ENCODE measurements around the gene NT5DC1.

The NT5DC1 gene

GRCh38 chr6:116254297-116255056, 153.8 kb downstream of the NT5DC1 start:
- Histone ChIP-seq H3K27ac (peak overlapping the region; percentile 87), H3K4me1 (peaks cover 32% of the 10 kb centered on the region)
- TF ChIP-seq CTCF (IDR thresholded peaks at IDR 0.05), result no peak

GRCh38 chr6:116255246-116255800, 154.7 kb downstream of the NT5DC1 start:
- Histone ChIP-seq H3K79me2 (peaks cover 24% of the 10 kb centered on the region), H3K4me2 (ENCODE audit: low read length) (peak overlapping the region; percentile 99), H2AFZ (no peak overlapping the region), H3K36me3 (ENCODE audit: control insufficient read depth, insufficient read depth, low read length) (no peaks in the 10 kb centered on the region), H3K9ac (no peak overlapping the region), H3K27me3 (ENCODE audit: control insufficient read depth, insufficient read depth, low read length) (no peaks in the 10 kb centered on the region), H3K4me1 (peaks cover 29% of the 10 kb centered on the region), H3K9me3 (ENCODE audit: control insufficient read depth, low read length) (no peaks in the 10 kb centered on the region), H3K27ac (no peak overlapping the region), H3K4me3 (ENCODE audit: low read depth, low read length) (peak overlapping the region; percentile 97)
- no peak for TF ChIP-seq CTCF (IDR thresholded peaks at IDR 0.05)

More at GRCh38 chr6:116254297-116255056, 153.8 kb downstream of the NT5DC1 start:
- peaks cover 21% of the 10 kb centered on the region for H3K79me2 ChIP-seq
- H3K4me3 ChIP-seq (ENCODE audit: low read depth, low read length), result peak overlapping the region; percentile 97
- no peaks in the 10 kb centered on the region for H3K27me3 ChIP-seq (ENCODE audit: control insufficient read depth, insufficient read depth, low read length)
- H2AFZ ChIP-seq, result peak overlapping the region; percentile 91
- H3K9me3 ChIP-seq (ENCODE audit: control insufficient read depth, low read length), result no peaks in the 10 kb centered on the region
- H3K9ac ChIP-seq, result no peak overlapping the region
- no peaks in the 10 kb centered on the region for H3K36me3 ChIP-seq (ENCODE audit: control insufficient read depth, insufficient read depth, low read length)
- H3K4me2 ChIP-seq (ENCODE audit: low read length), result peak overlapping the region; percentile 99

- no peaks in the 10 kb centered on the region for H3K27me3 ChIP-seq (ENCODE audit: control insufficient read depth, insufficient read depth, low read length)
- no peak overlapping the region for H3K27ac ChIP-seq
- H3K9me3 ChIP-seq (ENCODE audit: control insufficient read depth, low read length), result no peaks in the 10 kb centered on the region
- TF ChIP-seq CTCF (IDR thresholded peaks at IDR 0.05), result no peak
- no peak overlapping the region for H3K9ac ChIP-seq
- no peak overlapping the region for H2AFZ ChIP-seq
- peaks cover 21% of the 10 kb centered on the region for H3K4me1 ChIP-seq
- no peak overlapping the region for H3K4me3 ChIP-seq (ENCODE audit: low read depth, low read length)
- no peak overlapping the region for H3K4me2 ChIP-seq (ENCODE audit: low read length)
- H3K79me2 ChIP-seq, result peaks cover 36% of the 10 kb centered on the region
- H3K36me3 ChIP-seq (ENCODE audit: control insufficient read depth, insufficient read depth, low read length), result no peaks in the 10 kb centered on the region
Measured at GRCh38 chr6:116256694-116257093, 156.0 kb downstream of the NT5DC1 start.

GRCh38 chr6:116258520-116258919, 157.9 kb downstream of the NT5DC1 start:
- no peak overlapping the region for H2AFZ ChIP-seq
- H3K4me3 ChIP-seq (ENCODE audit: low read depth, low read length), result no peak overlapping the region
- no peaks in the 10 kb centered on the region for H3K27me3 ChIP-seq (ENCODE audit: control insufficient read depth, insufficient read depth, low read length)
- H3K79me2 ChIP-seq, result peaks cover 23% of the 10 kb centered on the region
- H3K4me1 ChIP-seq, result peaks cover 9% of the 10 kb centered on the region
- no peak for TF ChIP-seq CTCF (IDR thresholded peaks at IDR 0.05)
- H3K36me3 ChIP-seq (ENCODE audit: control insufficient read depth, insufficient read depth, low read length), result no peaks in the 10 kb centered on the region
- no peak overlapping the region for H3K4me2 ChIP-seq (ENCODE audit: low read length)
- no peak overlapping the region for H3K9ac ChIP-seq
- no peak overlapping the region for H3K27ac ChIP-seq
- H3K9me3 ChIP-seq (ENCODE audit: control insufficient read depth, low read length), result no peaks in the 10 kb centered on the region

Data from parathyroid adenoma (tissue), 2 donors.